ENCODE measurements around the gene HHEX. TPM values are rescaled to one million over a fixed set of nuclear protein-coding genes. Genes with fewer than 3 reads are reported as not detected.
A peak's percentile ranks its signal among the peaks of the same experiment; 100 is the strongest.

HHEX gene
- total and polyA plus RNA-seq, 10 of the 15 experiments (the other 5 are each of a cell fraction or from before 2014, with no cell fraction given), result 3.9 to 32.8 (median 16.4) TPM

DNA sequence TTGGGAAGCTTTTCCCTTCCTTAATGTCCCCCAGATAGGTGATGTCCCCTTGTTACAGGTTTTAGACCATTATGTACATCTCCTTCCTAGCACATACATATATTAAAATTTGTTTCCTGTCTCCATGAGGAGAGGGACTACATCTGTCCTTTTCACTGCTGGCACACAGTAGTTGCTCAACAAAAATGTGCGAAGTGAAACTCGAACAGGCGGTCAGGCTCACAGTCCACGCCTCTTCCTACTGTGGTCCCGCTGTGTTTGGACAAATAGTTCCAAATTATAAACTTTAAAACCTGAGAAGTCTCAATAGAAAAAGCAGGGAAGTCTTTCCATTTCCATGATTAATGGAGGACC lies 1.2 kb upstream of the HHEX start:
- BruUV-seq (replicated peaks), result no TSS peak
- ATAC-seq (no peak), FAIRE-seq (peak; percentile 44), DNase-seq (ENCODE audit: low read depth, low spot score) (no peak)
- intact Hi-C loops (cut with micrococcal nuclease; ENCODE audit: unreplicated experiment), result no loop called here
- Histone ChIP-seq H3K27me3 (replicated peaks in 1 of 2; ENCODE audit: control insufficient read depth in 2 of 2, insufficient read depth in 2 of 2, low read length in 1 of 2) (peaks cover 0 to 24% of the 10 kb centered on the region in 2 experiments), H3K27ac (ENCODE audit: control insufficient read depth, insufficient read depth) (no peak overlapping the region), H4K20me1 (ENCODE audit: control insufficient read depth, insufficient read depth) (no peaks in the 10 kb centered on the region), H3K36me3 (ENCODE audit: control insufficient read depth in 2 of 2, insufficient read depth in 2 of 2, low read length in 1 of 2) (no peaks in the 10 kb centered on the region), H3K4me3 (no peak overlapping the region), H3K4me2 (ENCODE audit: control insufficient read depth, insufficient read depth) (peak overlapping the region; percentile 88), H3K9ac (ENCODE audit: control insufficient read depth, insufficient read depth, low read length) (no peak overlapping the region), H3K79me2 (ENCODE audit: control insufficient read depth, insufficient read depth, low read length) (no peaks in the 10 kb centered on the region), H3K9me3 (replicated peaks; ENCODE audit: control insufficient read depth, insufficient read depth, low read length) (peaks cover 4% of the 10 kb centered on the region; the same call in 1 of the 3 replicates), H2AFZ (ENCODE audit: control insufficient read depth, low read depth, low read length) (no peak overlapping the region), H3K4me1 (ENCODE audit: control insufficient read depth, insufficient read depth, low read length) (peaks cover 16% of the 10 kb centered on the region)
- in situ Hi-C loops (cut with MboI), result no loop called here
- SMC1A ChIA-PET (ENCODE audit: uncharacterized antibody, unreplicated experiment), result no interaction called here
- POLR2A ChIA-PET, result no interaction called here
- RAD21 ChIA-PET (ENCODE audit: unreplicated experiment), result interaction anchor here (1.1 to 1.4 kb wide), 2 partner anchors 9 to 55 kb away, joined by 3 read pairs; no protein-coding TSS in a partner anchor
- CTCF ChIA-PET, result no interaction called here
- 40% methylated on average over 5 of the region's 5 CpGs for WGBS (ENCODE audit: insufficient coverage, insufficient replicate concordance, low lambda C conversion rate, missing lambda C conversion rate)
- TF ChIP-seq MTA3 (IDR thresholded peaks at IDR 0.05; ENCODE audit: borderline replicate concordance, low read length) (no peak), CEBPB (IDR thresholded peaks at IDR 0.05; ENCODE audit: borderline replicate concordance in 1 of 2, low read depth in 2 of 2, low read length in 2 of 2) (no peak), SPI1 (IDR thresholded peaks at IDR 0.05; ENCODE audit: borderline replicate concordance, insufficient read depth, low read depth, low read length) (no peak), CHD2 (IDR thresholded peaks at IDR 0.05; ENCODE audit: borderline replicate concordance, low read depth, low read length) (no peak), MYC (IDR thresholded peaks at IDR 0.05; ENCODE audit: insufficient read depth, insufficient read length, insufficient replicate concordance, low read length, severe bottlenecking) (no peak), CHD1 (IDR thresholded peaks at IDR 0.05; ENCODE audit: low read depth, low read length) (no peak), CBFB (IDR thresholded peaks at IDR 0.05; ENCODE audit: low read depth) (no peak), KLF5 (IDR thresholded peaks at IDR 0.05; ENCODE audit: partially characterized antibody) (no peak), TCF3 (IDR thresholded peaks at IDR 0.05; ENCODE audit: borderline replicate concordance, insufficient read depth, low read depth, low read length) (no peak), RAD51 (IDR thresholded peaks at IDR 0.05) (no peak), EP300 (IDR thresholded peaks at IDR 0.05; ENCODE audit: borderline replicate concordance in 1 of 2, control insufficient read depth in 1 of 2, low read depth in 2 of 2, low read length in 2 of 2) (no peak), BHLHE40 (IDR thresholded peaks at IDR 0.05; ENCODE audit: borderline replicate concordance in 1 of 2, low read depth in 2 of 2, low read length in 1 of 2) (no peak)
- TF ChIP-seq, protein P1, sequence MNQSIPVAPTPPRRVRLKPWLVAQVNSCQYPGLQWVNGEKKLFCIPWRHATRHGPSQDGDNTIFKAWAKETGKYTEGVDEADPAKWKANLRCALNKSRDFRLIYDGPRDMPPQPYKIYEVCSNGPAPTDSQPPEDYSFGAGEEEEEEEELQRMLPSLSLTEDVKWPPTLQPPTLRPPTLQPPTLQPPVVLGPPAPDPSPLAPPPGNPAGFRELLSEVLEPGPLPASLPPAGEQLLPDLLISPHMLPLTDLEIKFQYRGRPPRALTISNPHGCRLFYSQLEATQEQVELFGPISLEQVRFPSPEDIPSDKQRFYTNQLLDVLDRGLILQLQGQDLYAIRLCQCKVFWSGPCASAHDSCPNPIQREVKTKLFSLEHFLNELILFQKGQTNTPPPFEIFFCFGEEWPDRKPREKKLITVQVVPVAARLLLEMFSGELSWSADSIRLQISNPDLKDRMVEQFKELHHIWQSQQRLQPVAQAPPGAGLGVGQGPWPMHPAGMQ (IDR thresholded peaks at IDR 0.05; ENCODE audit: borderline replicate concordance), result no peak
- TF ChIP-seq, protein P2, sequence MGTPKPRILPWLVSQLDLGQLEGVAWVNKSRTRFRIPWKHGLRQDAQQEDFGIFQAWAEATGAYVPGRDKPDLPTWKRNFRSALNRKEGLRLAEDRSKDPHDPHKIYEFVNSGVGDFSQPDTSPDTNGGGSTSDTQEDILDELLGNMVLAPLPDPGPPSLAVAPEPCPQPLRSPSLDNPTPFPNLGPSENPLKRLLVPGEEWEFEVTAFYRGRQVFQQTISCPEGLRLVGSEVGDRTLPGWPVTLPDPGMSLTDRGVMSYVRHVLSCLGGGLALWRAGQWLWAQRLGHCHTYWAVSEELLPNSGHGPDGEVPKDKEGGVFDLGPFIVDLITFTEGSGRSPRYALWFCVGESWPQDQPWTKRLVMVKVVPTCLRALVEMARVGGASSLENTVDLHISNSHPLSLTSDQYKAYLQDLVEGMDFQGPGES (IDR thresholded peaks at IDR 0.05), result no peak
- TF ChIP-seq, protein P3, sequence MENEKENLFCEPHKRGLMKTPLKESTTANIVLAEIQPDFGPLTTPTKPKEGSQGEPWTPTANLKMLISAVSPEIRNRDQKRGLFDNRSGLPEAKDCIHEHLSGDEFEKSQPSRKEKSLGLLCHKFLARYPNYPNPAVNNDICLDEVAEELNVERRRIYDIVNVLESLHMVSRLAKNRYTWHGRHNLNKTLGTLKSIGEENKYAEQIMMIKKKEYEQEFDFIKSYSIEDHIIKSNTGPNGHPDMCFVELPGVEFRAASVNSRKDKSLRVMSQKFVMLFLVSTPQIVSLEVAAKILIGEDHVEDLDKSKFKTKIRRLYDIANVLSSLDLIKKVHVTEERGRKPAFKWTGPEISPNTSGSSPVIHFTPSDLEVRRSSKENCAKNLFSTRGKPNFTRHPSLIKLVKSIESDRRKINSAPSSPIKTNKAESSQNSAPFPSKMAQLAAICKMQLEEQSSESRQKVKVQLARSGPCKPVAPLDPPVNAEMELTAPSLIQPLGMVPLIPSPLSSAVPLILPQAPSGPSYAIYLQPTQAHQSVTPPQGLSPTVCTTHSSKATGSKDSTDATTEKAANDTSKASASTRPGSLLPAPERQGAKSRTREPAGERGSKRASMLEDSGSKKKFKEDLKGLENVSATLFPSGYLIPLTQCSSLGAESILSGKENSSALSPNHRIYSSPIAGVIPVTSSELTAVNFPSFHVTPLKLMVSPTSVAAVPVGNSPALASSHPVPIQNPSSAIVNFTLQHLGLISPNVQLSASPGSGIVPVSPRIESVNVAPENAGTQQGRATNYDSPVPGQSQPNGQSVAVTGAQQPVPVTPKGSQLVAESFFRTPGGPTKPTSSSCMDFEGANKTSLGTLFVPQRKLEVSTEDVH (IDR thresholded peaks at IDR 0.05; ENCODE audit: low read depth, partially characterized antibody), result no peak
